AG20443 (cell line): ENCODE data around the gene PPP1R16B.

Source experiments
- DNase-seq: peaks from one replicate; pipeline ENCODE4 v3.0.0; 2012; ENCODE audit warnings: low spot score, mixed read lengths

PPP1R16B gene

DNA sequence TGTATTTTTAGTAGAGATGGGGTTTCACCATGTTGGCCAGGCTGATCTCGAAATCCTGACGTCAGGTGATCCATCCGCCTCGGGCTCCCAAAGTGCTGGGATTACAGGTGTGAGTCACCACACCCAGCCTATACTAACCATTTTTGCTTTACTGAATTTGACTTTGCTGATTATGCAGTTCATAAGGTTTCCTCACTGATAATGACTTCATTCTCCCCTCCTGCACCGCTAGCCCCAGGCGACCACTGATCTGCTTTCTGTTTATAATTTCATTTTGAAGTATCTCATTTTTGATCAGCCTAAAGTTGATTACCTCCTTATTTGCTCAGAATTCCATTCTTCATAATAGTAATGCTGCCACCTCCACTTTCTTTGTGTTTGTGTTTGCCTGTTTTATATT is 72.0 kb downstream of the PPP1R16B start:
- DNase-seq = no peak

DNA sequence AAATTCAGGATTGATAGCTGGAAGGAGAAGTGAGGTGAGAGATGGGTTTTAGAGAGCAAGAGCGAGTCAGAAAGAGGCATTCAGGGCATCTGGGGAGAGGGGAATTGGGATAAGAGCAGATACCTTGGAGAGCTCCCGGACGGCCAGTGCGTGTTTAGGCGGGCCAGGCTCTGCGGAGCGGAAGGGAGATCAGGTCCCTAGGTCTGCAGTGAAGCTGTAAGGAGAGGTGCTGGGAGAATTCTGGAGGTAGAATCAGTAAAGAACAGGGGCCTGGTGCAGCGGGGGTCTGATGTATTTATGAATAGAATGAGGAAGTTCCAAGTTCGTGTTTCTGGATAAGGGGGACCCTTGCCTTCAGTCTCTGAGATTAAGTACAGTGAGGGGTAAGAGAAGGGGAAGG is 73.4 kb downstream of the PPP1R16B start:
- DNase-seq = peak; percentile 67

DNA sequence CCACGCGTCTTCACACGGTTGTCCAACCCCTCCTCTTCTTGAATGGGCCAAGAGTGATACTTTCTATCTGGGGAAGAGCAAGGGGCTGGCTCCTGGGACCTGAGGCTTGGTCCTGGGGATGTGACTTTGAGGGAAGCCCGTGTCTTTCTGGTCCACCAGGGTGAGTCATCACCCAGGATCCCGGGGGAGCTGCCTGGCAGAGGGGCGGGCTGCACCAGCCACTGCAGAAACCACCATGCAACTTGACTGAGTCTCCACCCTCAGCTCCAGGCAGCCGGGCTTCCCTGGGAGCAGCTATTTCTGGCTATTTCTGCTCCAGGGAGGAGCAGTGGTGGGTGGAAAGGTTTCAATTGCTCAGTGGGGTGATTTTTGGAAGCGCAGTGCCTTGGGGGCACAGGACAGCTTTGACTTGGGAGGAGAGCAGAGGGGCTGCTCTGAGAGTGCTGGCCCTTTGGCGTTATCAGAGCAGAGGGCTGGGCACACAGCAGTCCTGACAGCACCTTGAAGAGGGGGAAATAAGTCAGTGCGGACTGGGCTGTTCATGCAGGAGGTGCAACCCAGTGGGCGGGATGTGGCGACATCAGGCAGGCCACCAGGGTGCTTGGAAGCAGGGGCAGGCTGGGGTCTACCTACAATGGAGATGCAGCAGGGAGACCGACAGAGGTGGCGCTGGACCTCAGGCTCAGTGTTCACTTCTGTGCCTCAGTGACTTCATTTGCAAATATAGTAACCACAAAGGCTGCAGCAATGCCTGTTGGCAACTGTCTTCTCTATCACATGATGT is 75.6 kb downstream of the PPP1R16B start:
- DNase-seq = no peak

DNA sequence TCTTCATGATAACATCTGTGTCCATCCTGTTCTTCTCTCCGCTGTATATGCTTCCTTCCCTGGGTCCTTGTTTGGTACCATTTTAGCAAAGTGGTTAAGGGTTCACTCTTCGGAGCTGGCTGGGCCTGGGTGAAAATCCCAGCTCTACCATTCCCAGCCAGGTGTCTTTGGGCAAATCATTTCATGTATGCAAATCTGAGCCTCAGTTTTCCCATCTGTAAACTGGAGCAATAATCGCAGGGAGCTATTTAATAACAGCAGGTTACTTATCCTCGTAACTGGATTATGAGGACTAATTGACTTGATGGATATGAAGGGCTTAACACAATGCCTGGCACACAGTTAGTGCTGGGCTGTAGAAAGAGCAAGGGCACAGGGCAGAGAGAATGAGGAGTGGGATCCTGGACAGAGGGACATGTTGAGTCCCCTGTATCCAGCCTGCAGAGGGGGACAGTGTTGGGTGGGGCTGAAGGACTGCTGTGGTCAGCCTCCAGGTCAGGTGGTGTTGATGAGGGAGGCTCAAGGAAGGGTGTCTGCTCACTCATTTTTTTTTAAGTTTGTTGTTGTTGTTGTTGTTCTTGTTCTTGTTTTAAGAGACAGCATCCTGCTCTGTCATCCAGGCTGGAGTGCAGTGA is 76.4 kb downstream of the PPP1R16B start:
- no peak for DNase-seq

DNA sequence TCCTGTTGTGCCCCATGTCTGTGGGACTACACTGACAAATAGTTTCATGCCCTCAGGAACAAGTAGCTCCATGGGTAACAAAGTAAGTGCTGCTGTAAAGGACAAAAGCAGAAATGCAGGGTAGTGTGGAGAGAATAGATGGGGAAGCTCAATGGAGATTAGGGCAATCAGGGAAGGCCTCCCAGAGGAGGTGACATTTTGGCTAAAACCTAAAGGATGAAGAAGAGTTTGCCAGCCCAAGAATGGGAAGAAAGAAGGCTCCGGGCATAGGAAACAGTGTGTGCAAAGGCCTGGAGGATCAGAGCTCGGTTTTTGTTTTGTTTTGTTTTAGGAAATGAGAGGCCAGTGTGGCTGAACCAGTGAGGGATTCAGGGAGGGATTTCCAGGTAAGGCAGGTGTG is 77.1 kb downstream of the PPP1R16B start:
- DNase-seq = no peak

DNA sequence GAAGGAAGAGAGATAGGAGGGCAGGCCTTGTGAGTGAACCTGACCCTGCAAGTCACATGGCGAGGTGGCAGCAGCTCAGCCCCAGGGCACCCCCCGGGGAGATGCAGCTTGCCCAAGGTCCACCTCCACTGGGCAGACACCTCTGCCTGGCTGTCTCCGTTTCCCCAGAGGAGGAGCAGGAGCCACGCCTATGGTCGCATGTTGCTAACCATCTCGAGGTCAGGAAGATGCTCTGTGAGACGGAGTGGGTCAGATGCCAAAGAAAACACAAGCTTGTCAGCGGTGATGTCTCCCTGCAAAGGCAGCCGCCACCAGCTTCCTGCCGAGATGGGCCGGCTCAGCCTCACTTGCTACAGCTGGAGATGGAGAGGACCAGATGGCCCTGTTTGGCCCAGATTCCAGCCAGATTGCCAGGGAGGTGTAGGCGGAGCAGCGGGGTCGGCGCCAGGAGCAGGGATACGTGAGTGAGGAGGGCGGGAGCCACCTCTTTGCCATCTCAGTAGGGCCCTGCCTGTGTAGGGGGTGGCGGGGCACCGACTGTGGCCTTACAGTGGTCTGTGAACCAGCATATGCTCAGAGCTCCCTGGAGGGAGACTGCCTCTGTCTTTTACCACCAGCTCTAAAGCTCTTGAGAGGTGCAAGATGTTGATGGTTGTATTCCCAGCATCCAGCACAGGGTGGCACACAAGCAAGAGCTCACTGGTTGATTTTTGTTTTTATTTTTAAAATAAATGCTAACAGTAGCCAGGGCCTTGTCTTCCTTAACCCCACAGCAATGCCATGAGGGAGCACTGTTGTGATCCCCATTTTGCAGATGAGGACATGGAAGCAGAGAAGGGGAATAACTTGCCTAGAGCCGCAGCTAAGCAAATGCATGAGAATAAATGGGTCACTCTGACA is 77.8 kb downstream of the PPP1R16B start:
- DNase-seq = peak; percentile 38

DNA sequence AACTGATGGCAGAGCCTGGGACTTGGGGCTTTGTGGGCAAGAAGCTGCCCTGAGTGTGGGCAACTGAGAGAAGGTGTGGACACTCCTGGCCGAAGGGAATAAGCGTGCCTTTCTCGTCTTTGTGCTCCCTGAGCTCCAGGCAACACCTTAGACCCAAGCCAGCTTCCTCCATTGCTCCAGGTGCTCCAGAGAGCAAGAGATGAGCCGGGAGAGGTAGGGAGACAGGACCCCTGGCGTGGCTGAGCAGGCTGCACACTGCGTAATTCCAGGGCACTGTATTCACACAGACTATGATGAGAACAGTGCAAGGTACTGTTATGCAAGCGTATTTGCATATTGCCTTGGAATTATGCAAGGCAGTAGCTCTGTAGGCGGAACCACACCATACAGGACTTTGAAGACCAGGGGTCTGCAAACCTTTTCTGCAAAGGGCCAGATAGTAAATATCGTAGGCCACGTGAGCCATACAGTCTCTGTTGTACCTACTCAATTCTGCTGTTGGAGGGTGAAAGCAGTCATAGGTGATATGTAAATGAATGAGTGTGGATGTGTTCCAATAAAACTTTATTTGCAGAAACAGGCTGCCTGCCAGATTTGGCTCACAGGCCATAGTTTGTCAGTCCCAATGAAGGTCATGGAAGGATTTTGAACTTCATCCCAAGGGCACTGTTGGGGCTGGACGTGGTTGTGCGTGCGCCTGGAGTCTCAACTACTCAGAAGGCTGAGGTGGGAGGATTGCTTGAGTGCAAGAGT is 78.7 kb downstream of the PPP1R16B start:
- DNase-seq = no peak

DNA sequence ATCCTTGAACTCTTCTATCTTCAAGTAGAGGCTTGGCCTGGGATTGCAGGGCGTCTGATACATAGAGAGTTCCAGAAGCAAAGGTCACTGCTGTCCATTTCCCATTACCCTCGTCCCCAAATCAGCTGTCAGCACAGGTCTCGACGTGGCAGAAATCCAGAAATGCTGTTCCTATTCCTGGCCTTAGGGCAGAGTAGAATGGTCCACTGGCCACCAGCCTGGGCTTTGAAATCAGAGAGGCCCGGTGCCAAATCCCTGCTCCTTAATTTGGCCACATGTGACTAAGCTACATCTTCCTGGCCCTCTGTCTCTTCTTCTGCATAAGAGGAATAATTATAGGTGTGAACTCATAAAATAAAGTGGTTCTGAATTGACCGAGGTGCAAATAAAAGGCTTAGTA is 79.9 kb downstream of the PPP1R16B start:
- no peak for DNase-seq

DNA sequence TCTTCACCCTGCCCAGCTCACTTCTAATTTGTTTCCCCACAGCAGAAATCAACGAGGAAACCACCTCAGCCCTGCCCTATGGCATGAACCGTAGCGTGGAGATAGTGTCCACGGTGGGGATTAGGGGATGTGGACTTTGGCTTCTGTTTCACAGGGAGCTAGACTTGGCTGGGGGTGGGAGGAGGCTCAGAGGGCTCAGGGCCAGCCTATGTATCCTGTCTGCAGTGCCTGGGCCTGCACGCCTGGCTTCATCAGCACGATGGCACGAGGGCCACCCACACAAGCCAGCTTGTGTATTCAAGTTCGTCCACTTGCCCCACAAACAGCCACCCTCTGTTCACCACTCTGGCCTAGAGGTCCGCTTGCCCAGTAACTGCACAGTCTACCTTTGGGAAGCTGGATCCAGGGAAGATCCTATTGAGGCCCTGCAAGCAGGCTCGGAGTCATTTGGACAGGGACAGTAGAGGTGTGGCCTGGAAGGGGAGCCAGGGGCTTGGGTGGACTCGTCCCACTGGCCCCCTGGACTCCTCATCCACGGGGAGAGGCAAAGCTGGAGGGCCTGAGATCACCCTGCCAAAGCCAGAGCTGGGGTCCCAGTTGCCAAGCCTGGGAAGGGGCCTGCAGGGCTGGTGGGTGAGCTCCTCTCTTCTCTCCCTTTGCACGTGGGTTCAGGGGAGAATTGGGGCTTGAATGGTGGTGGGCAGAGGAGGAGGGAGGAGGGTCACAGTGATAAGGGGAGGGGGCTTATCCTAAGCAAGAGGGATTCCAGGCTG is 82.7 kb downstream of the PPP1R16B start:
- no peak for DNase-seq

DNA sequence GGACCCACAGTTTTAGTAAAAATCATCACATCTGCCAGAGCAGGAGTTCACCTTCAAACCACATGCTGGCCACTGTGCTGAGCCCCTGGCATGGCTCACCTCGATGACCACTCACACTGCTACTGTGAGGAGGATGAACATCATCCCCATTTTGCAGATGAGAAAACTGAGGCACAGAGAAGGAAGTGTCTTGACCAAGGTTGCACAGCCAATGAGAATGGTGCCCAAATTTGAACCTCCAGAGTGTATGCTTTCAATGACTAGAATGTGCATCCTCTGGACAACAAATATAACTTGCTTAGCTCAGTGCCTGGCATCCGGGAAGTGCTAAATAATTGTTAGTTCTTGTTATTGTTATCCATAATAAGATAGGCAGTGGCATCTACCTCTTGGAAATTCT is 83.6 kb downstream of the PPP1R16B start:
- no peak for DNase-seq

DNA sequence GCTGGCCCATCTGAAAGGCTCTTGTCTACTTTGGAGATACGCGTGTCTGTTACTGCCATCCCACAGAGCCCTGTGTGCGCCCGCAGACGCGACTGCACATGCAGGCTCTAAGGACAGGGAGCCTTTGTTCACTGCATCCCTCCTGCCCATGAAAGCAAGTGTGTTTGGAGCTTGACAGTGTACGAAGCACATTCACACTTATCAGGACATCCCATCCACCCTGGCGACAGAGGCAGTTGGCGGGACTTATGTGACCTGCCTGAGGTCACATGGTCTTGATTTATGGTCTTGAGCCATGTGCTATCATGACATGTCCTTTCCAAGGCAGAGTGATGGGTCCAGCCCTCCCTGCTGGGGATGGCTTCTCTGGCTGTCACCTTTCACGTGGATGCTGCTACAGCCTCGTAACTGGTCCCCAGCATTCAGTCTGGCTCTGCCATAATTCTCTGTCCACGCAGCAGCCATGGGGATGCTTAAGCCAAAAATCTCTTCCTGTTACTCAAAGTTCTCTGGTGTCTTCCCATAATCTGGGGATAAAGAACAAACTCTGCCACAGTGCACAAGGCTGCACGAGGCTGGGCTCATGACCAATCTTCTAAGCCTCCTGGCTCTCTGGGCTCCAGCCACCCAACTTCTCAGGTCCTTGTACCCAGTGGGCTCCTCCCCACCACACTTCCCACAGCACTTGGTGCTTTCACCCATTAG is 84.4 kb downstream of the PPP1R16B start:
- no peak for DNase-seq

DNA sequence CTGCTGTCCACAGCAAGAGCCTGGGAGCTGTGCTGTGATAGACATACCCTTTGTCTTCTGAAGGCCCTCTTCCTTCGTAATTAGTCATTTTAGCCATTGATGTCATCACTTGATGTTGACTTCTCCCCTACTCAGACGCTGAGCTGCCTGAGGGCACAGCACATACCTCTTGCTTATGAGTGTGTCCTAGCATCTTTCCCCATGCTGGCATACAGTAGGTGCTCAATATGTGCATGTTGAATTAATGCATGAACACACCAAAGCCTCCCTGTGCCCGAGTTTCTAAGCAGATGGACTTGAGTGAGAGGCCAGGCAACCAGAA is 85.0 kb downstream of the PPP1R16B start:
- DNase-seq = no peak

DNA sequence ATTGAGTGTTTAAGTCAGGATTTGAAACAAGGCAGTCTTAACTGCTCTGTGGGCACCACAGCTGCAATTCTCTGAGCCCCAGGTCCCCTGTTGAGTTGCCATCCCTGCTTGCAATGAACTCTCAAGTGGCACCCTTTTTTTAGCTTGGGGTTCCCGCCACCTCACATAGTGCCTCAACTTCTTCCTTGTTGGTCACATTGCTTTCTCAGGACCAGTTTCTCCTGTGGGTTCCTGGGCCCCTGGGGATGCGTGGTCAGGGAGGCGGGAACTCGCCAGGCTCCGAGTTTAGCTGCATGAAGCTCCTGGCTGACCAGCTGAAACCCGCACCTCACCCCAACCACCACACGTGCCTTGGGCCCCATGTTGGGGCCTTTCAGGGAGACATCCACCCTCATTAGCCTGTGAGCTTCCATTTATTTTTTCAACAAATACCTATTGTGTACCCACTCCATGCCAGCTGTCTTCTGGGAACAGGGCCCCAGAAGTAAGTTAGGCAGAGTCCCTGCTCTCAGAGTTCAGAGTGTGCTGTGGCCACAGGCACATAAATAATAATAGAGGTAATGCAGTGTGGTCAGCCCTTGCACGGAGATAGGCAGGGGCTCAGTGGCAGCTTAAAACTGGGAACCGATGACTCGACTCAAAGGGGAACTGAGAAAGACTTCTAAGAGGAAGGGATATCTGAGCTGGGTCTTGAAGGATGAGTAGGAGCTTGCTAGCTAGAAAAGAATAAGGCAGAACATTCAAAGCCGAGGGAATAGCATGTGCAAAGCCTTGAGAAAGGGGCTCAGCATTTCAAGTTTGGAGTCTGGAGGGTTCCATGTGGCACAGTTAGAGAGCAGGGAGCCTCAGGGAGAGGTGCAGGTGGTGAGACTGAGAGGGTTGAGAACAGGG is 86.8 kb downstream of the PPP1R16B start:
- DNase-seq = no peak

DNA sequence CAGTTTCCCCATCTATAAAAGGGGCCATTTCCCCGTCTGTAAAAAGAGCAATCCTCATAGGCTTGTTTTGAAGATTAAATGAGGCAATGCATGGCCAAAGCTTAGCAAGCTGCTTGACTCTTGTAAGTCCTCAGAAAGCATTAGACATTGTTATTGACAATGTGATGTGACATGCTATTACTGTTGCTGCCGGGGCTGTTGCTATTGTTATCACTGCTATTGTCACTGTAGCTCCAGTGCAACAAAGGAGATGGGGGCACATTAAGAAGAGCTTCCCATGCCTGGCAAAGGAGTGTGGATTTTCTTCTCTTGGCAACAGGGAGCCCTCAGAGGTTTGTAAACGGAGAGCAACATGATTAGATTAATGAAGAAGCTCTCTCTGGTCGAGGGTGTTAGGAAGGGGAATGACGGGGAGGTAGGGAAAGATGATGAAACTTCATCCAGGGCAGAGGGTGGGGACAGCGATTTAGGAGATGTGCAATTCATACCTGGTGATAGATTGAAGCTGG is 87.6 kb downstream of the PPP1R16B start:
- DNase-seq = no peak

DNA sequence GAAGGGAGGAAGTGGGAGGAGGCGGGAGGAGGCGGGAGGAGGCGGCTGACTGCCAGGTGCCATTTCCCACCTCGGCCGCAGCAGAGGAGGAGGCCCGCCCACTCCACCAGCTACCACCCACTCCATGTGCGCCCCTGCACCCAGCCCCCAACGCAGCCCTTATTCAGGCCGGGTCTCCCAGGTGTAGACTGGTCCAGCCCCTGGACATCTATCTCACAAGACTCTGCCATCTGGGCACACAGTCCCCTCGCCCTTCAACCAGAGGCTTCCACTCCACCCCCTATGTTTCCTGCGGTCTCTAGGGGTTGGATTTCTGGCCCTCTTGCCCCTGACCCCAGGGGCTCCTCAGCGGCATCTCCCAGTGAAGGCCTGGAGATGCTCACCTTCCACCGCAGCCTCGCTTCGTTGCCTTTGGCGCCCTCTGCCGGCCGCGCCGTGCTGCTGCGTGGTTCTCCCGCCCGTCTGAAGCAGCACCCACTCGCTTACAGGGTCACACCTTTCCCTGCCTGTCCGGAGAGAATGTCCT is 88.1 kb downstream of the PPP1R16B start:
- peak; percentile 88 for DNase-seq

DNA sequence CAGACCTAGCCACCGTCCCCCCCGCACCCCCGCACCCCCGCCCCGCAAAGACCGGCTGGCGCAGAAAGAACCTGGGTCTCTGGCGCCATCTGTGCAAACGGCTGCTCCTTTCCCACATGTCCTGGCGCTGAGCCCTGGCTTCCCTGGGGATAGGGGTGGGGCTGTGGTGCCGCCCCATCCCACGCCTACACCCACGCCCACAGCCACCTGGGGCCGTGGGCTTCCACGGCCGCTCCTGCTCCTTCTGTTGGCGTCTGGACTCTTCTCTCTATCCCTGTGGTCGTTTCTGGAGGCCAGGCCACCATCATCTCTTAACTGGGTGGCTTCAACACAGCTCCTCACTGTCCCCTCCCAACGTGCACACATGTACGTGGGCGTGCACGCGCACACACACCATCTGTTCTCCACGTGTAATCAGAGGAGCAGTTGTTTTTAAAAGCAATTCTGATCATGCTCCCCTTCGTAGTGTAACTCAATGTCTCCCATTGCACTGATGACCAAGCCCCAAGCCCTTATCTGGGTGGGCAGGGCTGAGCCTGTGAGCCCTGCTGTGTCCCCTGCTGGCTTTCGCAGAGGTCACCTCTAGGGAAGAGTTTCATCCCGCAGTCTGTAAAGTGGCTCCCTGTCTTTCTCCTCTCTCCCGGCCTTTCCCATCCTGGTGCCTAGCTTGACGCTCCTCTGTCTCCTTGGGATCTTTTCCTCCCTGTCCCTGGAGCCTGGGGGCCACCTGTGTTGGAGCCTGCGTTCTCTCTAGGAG is 88.8 kb downstream of the PPP1R16B start:
- DNase-seq = no peak

DNA sequence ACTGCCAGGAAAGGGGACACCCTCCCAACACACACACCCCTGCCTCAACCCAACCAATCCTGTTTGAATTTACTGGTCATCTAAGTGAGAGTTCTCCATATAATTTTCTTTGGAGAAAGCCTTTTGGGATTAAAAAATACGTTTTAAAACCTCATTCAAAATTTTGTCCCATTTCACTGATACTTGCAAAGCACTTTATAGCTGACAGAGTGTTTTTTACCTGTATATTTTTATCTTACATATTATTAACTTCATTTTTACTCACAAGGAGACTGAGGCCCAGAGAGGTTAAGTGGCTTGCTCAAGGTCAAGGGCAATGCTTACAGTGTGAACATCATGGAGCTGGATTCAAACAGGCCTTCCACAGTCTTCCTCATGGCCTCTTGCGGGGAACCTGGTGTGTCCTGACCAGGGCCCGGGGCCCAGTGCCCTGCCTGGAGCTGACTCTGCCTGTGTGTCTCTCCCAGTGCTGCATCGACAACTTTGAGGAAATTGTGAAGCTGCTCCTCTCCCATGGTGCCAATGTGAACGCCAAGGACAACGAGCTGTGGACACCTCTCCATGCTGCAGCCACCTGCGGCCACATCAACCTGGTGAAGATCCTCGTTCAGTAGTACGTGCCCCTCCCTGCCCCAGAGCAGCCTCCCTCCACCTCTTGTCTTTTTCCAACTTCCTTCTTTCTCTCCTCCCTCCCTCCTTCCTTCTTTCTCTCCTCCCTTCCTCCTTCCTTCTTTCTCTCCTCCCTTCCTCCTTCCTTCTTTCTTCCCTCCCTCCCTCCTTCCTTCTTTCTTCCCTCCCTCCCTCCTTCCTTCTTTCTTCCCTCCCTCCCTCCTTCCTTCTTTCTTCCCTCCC is 89.8 kb downstream of the PPP1R16B start:
- DNase-seq = no peak
